Stimulated activated CD8-positive, alpha-beta memory T cell treated with anti-CD3 and anti-CD28 coated beads, Interleukin-7, amount 100 ng/mL, for 48 hours (primary cell): ENCODE measurements around the gene LCNL1.
"Not testable (repeated sequence)": the region's sequence is repeated elsewhere in the genome, so short reads cannot be mapped to it uniquely, and the experiment has no call there.

ENCODE experiments used
- DNase-seq, 2 donors: peaks; one replicate each; pipeline ENCODE4 v3.0.0-alpha.2; 2020; ENCODE audit warnings: low read depth in 1 of 2; ENCODE audit errors: extremely low read depth in 1 of 2

Gene LCNL1

DNA sequence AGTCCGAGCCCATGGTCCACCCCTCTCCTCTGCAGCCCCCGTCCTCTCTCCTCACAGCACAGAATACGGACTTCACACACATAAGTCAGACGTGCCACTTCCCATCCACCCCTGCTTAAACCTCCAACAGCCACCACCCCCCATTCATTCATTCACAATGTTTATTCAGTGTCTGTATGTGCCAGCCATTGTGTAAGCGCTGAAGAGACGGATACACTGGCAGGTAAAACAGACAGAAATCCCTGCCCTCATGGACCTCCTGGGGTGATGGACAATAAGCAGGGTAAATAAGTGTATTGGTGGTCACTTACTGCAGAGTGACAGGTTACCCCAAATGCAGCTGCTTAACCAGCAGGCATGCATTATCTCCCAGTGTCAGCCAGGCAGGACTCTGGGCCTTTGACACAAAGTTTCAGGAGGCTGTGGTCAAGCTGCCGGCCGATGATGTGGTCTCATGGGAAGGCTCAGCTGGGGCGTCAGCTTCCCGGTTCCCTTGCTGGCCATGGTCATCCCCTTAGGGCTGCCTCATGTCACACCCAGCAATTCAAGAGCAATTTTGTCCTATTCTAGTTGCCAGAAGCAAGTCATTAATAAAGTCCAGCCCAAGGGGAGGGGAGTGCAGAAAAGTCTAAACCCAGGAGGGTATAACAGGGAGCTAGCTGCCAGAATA, 7.6 kb downstream of the LCNL1 start:
- DNase-seq = no peak

DNA sequence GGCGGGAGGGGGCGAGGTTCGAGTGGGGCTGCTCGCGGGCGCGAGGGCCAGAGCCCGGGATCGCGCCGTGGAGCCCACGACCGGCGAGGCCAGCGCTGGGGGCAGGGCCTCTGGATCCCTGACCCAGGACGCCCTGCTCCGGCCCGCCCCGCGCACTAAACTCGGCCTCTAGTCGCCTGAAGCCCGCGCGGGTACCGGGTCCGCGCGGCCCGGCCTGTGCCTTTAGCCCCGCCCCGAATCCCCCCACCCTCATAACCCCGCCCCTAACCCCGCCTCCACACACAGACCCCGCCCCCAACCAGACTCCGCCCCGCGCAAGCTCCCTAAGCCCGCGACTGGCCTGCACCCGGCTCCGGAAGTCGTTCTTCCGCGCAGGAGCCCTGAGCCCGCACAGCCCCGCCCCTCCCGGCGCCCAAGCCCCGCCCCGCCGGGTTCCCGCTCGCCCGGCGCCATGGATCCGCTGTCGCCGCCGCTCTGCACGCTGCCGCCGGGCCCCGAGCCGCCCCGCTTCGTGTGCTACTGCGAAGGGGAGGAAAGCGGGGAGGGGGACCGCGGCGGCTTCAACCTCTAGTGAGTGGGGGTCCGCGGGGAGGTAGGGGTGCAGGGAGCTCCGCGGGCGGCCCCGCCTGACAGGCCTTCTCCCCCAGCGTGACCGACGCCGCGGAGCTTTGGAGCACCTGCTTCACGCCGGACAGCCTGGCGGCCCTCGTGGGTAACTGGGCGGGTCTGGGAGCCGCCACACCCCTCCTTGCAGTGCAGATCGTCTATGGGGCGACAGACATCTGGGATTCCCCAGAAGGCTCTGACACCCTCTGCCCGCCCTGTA, 9.4 kb downstream of the LCNL1 start, which contains the start of gene PAXX:
PAXX (plus strand) TSS at position 430 of the 826 bp plus-strand sequence; CDS start at position 452, 22 bp downstream.
- DNase-seq = peak; percentile 86

DNA sequence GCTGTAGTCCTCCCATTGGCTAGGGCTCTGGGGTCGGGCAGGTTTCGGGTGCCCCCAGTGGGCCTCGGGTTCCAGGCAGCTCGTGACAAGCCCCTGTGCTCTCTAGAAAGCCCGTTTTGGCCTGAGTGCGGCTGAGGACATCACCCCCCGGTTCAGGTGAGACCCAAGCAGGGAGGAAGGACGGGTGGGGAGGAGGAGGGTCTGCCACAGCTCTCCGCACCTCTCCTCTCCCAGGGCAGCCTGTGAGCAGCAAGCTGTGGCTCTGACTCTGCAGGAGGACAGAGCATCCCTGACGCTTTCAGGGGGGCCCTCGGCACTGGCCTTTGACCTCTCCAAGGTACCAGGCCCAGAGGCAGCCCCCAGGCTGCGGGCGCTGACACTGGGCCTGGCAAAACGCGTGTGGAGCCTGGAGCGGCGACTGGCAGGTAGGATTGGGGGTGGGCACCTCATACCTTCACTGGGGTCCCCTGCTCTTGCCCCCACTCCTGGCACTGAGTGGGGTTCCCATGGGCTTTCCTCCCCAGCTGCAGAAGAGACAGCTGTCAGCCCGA, 10.1 kb downstream of the LCNL1 start:
- DNase-seq = no peak

DNA sequence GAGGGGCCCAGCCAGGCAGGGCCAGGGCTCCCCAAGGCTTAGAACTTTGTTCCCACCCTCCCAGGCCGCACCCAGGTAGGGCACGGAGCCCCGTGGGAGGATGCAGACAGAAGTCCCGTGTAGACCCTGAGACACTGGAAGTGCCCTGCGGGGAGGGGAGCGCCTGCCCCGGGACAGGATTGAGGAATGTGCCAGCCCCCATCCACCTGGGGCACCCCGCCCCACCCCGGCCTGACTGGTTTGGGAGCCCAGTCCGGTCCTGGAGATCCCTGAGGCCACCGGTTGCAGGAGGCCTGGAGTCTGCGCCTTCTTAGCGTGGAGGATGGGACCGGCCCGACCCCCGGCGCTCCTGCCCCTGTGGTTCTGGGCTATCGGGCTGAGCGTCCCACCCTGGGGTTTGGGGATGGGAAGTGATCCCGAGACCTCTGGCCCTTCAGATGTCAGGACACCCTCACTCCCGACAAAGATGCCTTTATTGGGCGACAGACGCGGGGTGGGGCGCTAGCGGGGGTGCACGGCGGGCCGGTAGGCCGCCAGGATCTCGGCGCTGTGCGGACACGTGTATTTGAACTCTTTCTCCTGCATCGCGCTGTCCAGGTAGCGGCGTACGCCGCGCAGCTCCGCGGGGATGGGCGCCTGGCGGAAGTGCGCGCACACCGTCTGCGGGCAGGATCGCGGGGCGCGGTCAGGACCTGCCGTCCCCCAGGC, 11.5 kb downstream of the LCNL1 start:
- DNase-seq = no peak

DNA sequence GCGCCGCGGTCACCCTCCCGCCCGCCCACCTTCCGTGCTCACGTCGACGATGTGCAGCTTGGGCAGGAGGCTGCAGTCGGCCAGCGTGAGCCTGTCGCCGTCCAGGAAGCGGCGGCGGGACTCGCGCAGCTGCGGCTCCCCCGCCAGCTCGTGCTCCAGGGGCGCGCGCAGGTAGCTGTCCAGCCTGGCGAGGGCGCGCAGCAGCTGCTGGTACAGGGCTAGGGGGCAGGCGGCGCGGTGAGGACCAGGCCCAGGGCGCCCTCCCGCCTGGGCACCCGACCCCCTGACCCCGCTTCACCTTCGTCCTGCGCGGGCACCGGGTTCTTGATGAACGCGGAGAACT, 12.1 kb downstream of the LCNL1 start:
- no peak for DNase-seq

DNA sequence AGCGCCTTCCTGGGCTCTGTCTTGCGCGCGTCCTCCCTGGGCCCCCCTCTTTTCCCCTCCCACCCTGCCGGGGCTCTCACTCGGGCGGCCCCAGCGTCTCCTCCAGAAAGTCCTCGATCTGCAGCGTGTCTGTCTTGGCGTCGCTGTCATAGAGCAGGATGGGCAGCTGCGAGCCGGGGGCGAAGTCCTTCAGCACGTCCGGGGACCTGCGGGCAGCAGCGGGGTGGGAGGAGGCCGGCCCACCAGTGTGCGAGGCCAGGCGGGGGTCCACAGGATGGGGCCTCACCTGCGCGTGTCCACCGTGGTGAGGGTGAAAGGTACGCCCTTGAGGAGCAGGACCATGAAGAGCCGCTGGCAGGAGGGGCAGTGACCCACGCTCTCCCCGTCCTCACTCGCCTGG, 12.6 kb downstream of the LCNL1 start:
- DNase-seq = no peak

DNA sequence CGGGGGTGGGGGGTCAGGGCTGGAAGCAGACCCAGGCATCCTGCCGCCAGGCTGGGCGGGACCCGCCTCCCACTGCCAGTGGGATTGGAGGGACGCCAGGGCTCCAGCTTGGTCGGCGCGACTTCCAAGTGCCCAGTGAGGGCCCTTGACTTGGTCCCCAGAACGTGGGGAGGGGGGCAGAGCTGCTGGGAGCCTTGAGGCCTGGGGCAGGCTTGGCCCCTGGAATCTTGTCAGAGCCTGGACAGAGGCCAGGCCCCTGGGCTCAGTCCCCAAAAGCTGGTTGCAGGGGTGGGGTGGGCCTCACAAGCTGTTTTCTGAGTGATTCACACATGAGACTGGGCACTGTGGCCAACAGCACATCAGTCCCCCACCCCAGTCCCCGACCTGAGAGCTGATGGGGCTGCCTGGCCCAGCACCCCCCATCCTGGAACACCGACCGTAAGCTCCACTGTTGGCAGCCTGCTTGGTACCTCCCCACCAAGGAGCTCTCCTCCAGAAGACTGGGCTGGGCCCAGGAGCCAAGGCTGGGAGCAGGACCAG, 13.0 kb downstream of the LCNL1 start:
- DNase-seq = no peak

DNA sequence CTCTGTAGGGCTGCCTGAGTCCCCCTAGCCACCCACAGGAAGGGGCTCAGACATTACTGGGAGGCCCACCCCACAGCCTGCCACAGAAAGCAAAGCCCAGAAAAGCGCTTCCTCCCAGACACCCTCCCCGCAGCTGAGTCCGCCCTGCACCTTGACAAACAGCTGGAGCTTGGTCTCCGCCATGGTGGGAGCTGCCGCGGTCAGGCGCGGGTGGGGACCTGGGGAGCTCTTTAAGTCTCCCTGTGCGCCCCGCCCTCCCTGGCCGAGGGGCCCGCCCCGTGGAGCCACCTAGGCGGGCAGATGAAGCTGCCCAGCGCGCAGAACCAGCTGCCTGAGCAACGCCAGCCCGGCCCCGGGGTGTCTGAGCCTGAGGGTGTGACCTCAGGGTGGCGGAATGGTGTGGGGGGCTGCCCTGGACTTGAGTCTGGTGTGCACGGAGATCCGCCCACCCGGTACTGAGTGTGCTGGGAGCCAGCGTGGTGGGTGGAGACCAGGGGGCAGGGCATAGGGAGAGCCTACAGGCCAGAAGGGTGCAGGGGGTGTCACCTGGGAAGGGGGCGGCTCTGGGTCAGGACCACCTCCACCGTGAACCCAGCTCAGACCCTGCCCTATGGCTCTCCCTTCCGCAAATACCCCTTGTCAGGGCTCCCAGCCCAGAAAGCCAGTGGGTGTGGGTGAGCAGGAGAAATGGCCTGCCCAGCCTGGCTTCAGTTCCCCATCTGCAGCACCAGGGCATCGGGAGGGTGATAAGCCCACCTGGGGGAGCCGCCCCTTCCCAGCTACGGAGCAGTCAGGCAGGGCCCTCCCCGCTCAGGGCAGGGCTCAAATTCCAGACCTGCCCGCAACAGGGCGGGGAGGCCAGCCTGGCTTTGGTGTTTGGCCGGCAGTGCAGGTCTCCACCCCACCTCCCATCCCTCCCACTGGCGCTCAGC, 13.8 kb downstream of the LCNL1 start, which contains the start of gene CLIC3:
CLIC3 (minus strand) TSS at position 208 of the 932 bp plus-strand sequence; CDS start at position 183, 25 bp downstream.
- DNase-seq = no peak

DNA sequence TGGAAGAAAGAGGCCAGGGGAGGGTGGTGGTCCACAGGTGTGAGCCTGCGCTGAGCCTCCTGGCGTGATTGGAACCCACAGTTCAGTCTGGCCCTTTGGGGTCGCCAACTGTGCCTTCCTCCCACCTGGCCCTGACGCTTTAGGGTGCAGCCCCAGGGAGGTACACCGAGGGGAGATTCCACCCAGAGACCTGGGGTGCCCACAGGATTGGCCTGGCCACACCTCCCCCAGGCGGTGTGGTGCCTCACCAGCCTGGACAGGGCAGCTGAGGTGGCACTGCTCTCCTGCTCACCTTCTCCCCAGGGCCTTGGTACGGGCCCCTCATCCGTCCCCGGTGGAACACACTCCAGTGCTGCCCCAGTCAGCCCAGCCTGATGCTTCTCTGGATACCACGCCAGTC, 14.6 kb downstream of the LCNL1 start:
- no peak for DNase-seq

DNA sequence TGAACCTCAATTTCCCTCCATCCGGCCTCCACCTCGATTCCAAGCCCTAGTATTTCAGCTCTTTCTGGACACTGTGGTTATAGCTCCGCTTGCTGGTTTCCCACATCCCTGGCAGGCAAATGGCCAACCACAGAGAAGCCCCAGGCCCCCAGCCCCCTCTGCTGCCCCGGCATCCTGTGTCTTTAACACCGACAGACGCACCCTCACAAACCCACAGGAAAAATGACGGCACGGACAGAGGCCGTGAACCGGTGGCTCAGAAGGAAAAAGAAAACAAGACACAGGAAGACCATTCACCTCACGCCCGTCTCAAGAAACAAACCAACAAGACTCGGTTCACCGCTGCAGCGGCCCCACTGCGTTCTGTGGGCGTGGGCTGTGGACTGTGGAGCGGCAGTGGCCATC, 15.0 kb downstream of the LCNL1 start:
- DNase-seq = no peak

DNA sequence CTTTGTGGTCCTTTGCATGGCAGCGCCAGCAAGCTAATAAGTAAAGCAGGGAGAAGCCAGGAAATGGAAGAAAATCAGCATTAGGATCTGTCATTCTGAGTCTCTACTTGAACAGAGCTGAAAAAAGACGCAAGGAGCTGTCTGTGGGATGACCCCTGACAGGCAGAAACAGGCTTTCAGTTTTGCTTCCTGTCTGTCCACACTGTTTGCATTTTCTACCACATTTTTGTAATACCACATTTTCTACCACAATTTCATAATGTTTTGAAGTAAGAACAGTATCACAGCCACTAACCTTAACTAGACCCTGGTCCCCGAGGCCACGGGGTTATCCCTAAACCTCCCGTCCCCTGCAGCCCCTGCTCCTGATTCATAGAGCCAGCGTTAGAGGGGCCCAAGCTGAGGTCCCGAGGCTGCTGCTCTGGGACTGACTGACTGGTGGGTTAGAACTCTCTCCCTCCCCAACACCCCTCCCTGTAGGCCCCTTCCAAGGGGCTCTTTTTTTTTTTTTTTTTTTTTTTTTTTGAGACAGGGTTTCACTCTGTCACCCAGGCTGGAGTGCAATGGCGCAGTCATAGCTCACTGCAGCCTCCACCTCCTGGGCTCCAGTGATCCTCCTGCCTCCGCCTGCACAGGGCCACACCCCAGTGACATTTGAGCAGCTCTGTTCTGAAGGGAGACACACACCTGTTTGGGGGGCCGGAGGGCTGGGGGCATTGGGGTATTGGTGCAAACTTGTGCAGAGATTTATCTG, 17.6 kb downstream of the LCNL1 start:
- DNase-seq = peak in 1 of 2 donors; percentile 42

DNA sequence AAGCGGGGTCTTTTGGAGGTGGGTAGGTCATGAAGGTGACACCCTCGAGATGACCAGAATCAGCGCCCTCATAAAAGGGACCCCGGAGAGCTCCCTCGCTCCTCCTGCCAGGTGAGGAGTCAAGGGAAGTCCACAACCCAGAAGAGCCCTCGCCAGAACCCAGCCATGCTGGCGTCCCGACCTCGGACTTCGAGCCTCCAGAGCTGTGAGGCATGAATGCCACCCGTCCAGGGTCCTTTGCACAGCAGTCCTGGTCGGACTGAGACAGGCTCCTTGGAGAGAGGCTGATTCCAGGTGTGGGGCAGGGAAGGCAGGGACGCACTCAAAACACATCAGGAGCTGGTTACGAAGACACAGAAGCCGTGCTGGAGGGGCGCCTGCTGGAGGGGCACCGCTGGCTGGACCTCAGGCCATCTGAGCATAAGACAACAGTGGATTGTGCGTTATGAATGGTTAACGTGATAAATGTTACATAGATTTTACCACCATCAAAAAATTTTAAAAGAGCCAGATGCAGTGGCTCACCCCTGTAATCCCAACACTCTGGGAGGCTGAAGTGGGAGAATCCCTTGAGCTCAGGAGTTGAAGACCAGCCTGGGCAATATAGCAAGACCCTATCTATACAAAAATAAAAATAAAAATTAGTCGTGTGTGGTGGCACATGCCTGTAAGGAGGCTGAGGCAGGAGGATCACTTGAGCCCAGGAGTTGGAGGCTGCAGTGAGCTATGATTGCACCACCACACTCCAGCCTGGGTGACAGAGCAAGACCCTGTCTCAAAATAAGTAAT, 19.3 kb downstream of the LCNL1 start:
- no peak for DNase-seq

DNA sequence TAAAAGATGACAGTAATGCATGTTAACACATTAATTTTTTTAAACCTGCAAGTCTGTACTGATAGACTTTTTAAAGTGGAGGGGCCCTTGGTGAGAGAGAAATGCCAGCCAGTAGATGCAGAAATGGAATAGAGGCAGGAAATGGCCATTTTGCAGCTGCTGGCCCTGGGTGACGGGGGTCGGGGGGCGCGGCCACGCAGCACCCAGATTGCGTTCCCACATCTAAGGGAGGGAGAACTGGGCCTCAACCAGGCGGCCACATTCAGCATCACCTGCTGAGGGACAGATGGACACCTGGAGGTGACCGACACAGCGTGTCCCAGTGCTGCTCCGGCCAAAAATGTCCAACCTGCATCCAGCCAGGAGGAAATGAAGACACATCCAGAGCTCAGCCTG, 19.9 kb downstream of the LCNL1 start:
- DNase-seq = no peak

DNA sequence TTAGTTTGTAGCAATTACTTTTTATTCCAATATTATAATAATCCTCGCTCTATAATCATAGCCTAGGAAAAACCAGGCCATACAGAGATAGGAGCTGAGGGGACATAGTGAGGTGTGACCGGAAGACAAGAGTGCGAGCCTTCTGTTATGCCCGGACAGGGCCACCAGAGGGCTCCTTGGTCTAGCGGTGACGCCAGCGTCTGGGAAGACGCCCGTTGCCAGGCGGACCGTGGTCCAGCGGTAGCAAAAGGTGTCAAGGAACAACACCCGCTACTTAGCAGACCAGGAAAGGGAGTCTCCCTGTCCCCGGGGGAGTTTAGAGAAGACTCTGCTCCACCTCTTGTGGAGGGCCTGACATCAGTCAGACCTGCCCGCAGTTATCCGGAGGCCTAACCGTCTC, 21.5 kb downstream of the LCNL1 start:
- not testable (repeated sequence) for DNase-seq

DNA sequence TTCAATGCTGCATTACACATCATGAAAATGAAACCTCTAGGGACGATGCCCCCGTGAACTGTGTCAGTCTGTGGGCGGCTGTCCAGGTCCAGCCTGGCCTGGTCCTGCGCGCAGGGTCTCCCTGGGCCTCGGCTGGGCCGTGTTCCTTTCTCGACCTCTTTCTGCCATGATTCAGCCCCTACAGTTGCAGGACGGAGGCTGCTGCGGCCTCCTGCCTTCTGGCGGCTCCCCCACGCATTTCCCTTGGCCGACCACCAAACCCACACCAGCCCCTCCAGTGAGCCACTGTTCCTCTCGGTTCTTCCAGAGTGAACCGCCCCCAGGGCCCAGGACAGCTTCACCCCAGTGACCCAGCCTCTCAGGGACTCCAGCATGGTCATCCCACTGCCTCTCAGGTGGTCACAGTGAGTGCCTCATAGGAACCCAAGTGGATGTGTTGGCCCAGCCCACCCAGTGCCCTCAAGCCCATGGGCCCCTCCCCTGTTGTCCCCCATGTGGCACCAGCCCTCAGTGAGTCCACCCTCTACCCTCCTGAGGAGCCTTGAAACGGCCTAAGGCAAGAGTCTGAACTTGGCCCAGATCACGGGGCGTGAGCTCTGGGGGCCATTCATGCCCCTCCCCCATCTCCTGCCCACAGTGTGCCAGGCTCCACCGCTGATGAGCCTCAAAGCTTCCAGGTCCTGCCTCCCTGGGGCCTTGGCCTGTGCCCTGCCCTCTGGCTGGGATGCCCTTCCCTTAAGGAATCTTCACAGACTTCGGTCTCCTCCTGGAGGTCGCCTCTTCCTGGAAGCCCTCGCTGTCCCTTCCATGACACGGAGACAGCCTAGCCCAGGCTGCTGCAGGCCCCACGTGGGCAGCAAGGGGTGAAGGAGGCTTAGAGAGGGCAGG, 23.6 kb downstream of the LCNL1 start:
- no peak for DNase-seq

DNA sequence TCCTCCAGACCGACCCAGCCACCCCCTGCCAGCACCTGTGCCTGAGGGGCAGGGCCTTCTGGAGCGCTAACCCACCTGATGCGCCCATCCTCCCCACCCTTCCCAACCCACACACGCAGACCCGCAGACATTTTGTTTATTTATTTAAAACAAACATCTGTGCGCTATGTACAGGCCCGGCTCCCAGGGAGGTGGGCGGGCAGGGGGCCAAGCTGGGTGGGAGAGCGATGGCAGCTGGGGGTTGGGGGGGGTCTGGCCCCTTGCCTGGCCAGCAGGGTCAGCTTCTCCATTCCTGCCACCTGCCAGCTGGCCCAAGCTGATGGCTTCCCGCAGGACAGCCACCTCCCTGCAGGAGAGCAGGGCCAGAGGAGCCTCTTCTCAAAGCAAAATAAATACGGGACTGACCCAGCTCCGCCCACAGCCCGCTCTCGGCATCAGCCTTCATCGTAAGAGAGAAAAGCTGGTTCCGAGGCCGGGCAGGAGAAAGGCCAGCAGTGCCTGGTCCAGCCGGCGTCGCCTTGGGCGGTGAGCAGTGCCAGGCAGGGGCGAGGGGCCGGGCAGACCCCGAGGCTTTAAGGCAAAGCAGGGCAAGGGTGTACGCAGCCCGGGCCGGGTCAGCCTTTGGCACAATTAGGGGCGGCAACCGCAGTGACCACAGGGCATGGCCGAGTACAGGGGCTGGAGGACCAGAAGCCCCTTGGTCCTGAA, 24.5 kb downstream of the LCNL1 start:
- DNase-seq = no peak

DNA sequence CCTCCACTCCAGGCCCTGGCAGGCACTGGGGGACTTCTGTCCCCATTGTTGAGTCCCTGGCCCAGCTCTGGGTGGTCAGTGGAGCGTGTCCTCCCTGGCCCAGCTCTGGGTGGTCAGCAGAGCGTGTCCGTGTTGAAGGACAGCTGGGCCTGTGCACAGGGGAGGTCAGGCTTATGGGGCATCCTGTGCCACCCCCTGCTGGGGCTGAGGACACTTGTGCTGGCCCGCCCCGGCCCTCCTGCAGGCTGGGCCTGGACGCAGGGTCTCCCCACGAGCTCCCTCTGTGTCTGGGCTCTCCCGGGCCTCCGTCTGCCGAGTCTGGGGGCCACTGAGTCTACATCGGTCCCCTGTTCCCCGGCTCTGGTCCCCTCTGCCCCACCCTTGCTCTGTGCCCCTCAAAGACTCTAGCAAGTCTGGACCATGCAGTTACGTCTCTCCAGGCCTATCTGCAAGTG, 25.1 kb downstream of the LCNL1 start:
- no peak for DNase-seq
